ENCODE results near the gene ATP10A.

DNA sequence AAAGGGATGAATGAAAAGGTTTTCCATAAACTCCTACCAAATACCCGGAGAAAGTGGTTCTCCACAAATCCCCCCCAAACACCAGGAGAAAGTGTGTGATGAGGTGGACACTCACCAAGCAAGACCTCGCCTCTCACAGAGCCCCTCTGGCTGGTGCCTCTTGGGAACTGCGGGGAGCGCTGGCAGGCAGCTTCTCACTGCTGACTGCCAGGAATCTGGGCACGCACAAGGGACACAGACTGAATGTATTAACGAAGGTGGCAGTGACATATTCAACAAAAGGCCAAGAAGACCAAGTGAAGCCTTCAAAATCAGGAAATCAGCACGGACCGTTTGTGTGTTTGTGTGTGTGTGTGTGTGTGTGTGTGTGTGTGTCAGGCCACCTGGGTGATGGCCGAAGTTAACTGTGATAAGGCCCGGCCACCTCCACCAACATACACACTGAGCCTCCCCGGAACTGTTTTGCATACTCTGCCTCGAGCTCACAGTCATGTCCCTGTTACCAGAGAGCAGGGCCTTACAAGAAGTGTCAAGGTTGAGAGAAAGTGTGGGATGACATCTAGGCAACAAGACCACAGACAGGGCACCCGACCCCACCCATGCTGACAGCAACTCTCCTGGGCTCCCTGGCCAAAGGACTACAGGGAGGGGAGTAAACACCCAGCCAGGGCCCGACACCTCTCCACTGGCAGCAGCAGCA is 18.0 kb downstream of the ATP10A start:
- TF ChIP-seq, protein P1, sequence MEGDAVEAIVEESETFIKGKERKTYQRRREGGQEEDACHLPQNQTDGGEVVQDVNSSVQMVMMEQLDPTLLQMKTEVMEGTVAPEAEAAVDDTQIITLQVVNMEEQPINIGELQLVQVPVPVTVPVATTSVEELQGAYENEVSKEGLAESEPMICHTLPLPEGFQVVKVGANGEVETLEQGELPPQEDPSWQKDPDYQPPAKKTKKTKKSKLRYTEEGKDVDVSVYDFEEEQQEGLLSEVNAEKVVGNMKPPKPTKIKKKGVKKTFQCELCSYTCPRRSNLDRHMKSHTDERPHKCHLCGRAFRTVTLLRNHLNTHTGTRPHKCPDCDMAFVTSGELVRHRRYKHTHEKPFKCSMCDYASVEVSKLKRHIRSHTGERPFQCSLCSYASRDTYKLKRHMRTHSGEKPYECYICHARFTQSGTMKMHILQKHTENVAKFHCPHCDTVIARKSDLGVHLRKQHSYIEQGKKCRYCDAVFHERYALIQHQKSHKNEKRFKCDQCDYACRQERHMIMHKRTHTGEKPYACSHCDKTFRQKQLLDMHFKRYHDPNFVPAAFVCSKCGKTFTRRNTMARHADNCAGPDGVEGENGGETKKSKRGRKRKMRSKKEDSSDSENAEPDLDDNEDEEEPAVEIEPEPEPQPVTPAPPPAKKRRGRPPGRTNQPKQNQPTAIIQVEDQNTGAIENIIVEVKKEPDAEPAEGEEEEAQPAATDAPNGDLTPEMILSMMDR (IDR thresholded peaks at IDR 0.05; ENCODE audit: low read length): no peak
- TF ChIP-seq EZH2 (IDR thresholded peaks at IDR 0.05; ENCODE audit: borderline replicate concordance, low read length): no peak
